ENCODE results near the gene SAMD4B.

Gene SAMD4B

GRCh38 chr19:39310558-39311311, 31.5 kb upstream of the SAMD4B start:
- DNase-seq (ENCODE audit: low read depth) = no peak
- H3K4me3 ChIP-seq (ENCODE audit: low read depth, low read length) = no peak overlapping the region
- in situ Hi-C loops (cut with HindIII; ENCODE audit: low sequenced_read_pairs) = no loop called here
- no peak for TF ChIP-seq CTCF (IDR thresholded peaks at IDR 0.05; ENCODE audit: low read depth, low read length, missing control alignments)

- in situ Hi-C loops (cut with HindIII; ENCODE audit: low sequenced_read_pairs) = no loop called here
- no peak overlapping the region for H3K4me3 ChIP-seq (ENCODE audit: low read depth, low read length)
- DNase-seq (ENCODE audit: low read depth) = no peak
- TF ChIP-seq CTCF (IDR thresholded peaks at IDR 0.05; ENCODE audit: low read depth, low read length, missing control alignments) = no peak
Observed at GRCh38 chr19:39314016-39314728, 28.0 kb upstream of the SAMD4B start.

GRCh38 chr19:39315933-39316332, 26.3 kb upstream of the SAMD4B start:
- no peak for DNase-seq (ENCODE audit: low read depth)
- in situ Hi-C loops (cut with HindIII; ENCODE audit: low sequenced_read_pairs) = no loop called here
- TF ChIP-seq CTCF (IDR thresholded peaks at IDR 0.05; ENCODE audit: low read depth, low read length, missing control alignments) = no peak
- H3K4me3 ChIP-seq (ENCODE audit: low read depth, low read length) = no peak overlapping the region

GRCh38 chr19:39316627-39317321, 25.4 kb upstream of the SAMD4B start:
- DNase-seq (ENCODE audit: low read depth) = no peak
- H3K4me3 ChIP-seq (ENCODE audit: low read depth, low read length) = no peak overlapping the region
- no peak for TF ChIP-seq CTCF (IDR thresholded peaks at IDR 0.05; ENCODE audit: low read depth, low read length, missing control alignments)
- in situ Hi-C loops (cut with HindIII; ENCODE audit: low sequenced_read_pairs) = no loop called here

- no peak overlapping the region for H3K4me3 ChIP-seq (ENCODE audit: low read depth, low read length)
- no peak for DNase-seq (ENCODE audit: low read depth)
- TF ChIP-seq CTCF (IDR thresholded peaks at IDR 0.05; ENCODE audit: low read depth, low read length, missing control alignments) = no peak
- in situ Hi-C loops (cut with HindIII; ENCODE audit: low sequenced_read_pairs) = no loop called here
Observed at GRCh38 chr19:39317476-39317875, 24.7 kb upstream of the SAMD4B start.

- H3K4me3 ChIP-seq (ENCODE audit: low read depth, low read length) = no peak overlapping the region
- no peak for TF ChIP-seq CTCF (IDR thresholded peaks at IDR 0.05; ENCODE audit: low read depth, low read length, missing control alignments)
- no peak for DNase-seq (ENCODE audit: low read depth)
- in situ Hi-C loops (cut with HindIII; ENCODE audit: low sequenced_read_pairs) = no loop called here
Observed at GRCh38 chr19:39318071-39318470, 24.1 kb upstream of the SAMD4B start.

Data from astrocyte of the cerebellum (primary cell).